ENCODE data around the gene ALDH7A1.

The ALDH7A1 gene

DNA sequence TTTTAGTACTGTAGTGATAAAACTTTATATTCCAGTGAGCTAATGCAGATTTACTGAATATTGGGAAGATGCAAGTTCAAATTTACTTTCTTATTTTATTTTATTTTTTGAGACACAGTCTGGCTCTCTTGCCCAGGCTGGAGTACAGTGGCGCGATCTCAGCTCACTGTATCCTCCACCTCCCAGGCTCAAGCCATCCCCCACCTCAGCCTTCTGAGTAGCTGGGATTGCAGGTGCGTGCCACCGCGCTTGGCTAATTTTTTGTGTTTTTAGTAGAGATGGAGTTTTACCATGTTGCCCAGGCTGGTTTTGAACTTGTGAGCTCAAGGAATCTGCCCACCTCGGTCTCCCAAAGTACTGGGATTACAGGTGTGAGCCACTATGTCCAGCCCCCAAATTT, 15.6 kb upstream of the ALDH7A1 start:
- no peaks in the 10 kb centered on the region for H3K9me3 ChIP-seq (ENCODE audit: low read length)
- H3K4me2 ChIP-seq (ENCODE audit: low read length), result no peak overlapping the region
- no peaks in the 10 kb centered on the region for H4K20me1 ChIP-seq (ENCODE audit: insufficient read depth, low read length)
- H2AFZ ChIP-seq (ENCODE audit: low read length), result no peak overlapping the region
- H3K36me3 ChIP-seq (ENCODE audit: insufficient read depth, low read length), result peaks cover 80% of the 10 kb centered on the region
- no peaks in the 10 kb centered on the region for H3F3A ChIP-seq (ENCODE audit: insufficient read depth, low read length)
- TF ChIP-seq, protein P1, sequence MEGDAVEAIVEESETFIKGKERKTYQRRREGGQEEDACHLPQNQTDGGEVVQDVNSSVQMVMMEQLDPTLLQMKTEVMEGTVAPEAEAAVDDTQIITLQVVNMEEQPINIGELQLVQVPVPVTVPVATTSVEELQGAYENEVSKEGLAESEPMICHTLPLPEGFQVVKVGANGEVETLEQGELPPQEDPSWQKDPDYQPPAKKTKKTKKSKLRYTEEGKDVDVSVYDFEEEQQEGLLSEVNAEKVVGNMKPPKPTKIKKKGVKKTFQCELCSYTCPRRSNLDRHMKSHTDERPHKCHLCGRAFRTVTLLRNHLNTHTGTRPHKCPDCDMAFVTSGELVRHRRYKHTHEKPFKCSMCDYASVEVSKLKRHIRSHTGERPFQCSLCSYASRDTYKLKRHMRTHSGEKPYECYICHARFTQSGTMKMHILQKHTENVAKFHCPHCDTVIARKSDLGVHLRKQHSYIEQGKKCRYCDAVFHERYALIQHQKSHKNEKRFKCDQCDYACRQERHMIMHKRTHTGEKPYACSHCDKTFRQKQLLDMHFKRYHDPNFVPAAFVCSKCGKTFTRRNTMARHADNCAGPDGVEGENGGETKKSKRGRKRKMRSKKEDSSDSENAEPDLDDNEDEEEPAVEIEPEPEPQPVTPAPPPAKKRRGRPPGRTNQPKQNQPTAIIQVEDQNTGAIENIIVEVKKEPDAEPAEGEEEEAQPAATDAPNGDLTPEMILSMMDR (IDR thresholded peaks at IDR 0.05; ENCODE audit: low read length), result no peak
- no peak for TF ChIP-seq EZH2 (IDR thresholded peaks at IDR 0.05; ENCODE audit: borderline replicate concordance, low read length)
- no peaks in the 10 kb centered on the region for H3K9me2 ChIP-seq (ENCODE audit: low read depth, low read length)
- H3K4me1 ChIP-seq (ENCODE audit: insufficient read depth, low read length, severe bottlenecking), result peaks cover 10% of the 10 kb centered on the region
- no peaks in the 10 kb centered on the region for H3K27me3 ChIP-seq (ENCODE audit: insufficient read depth, low read length)
- H3K4me3 ChIP-seq (ENCODE audit: low read depth, low read length, poor library complexity, severe bottlenecking), result no peak overlapping the region
- H3K9ac ChIP-seq (ENCODE audit: low read length), result no peak overlapping the region
- H3K27ac ChIP-seq (ENCODE audit: low read depth, low read length, poor library complexity, severe bottlenecking), result no peak overlapping the region
- H3K79me2 ChIP-seq (ENCODE audit: insufficient read depth, low read length), result peaks cover 22% of the 10 kb centered on the region

DNA sequence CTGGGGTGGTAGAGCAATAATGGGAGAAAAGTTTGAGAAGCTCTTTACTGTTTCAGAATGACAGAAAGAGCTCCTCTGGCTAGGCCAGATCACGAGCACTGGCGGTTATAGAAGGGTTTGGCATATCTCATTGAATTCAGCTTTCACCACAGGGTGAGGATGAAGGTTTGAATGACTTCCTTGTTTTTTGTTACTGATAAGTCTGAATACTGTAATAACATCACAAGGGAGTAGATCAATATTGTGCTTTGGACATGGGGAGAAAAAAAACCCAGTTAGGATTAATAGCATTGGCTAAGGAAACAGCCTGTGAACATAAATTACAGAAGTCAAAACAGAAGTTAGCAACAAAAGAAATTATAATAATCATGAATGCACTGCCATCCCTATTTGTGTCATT, 15.1 kb upstream of the ALDH7A1 start:
- no peak overlapping the region for H2AFZ ChIP-seq (ENCODE audit: low read length)
- no peaks in the 10 kb centered on the region for H3K27me3 ChIP-seq (ENCODE audit: insufficient read depth, low read length)
- H3K9ac ChIP-seq (ENCODE audit: low read length), result no peak overlapping the region
- H3K4me1 ChIP-seq (ENCODE audit: insufficient read depth, low read length, severe bottlenecking), result peaks cover 11% of the 10 kb centered on the region
- peaks cover 27% of the 10 kb centered on the region for H3K79me2 ChIP-seq (ENCODE audit: insufficient read depth, low read length)
- H3K4me3 ChIP-seq (ENCODE audit: low read depth, low read length, poor library complexity, severe bottlenecking), result no peak overlapping the region
- no peak overlapping the region for H3K4me2 ChIP-seq (ENCODE audit: low read length)
- H3F3A ChIP-seq (ENCODE audit: insufficient read depth, low read length), result no peaks in the 10 kb centered on the region
- H3K9me2 ChIP-seq (ENCODE audit: low read depth, low read length), result no peaks in the 10 kb centered on the region
- no peak overlapping the region for H3K27ac ChIP-seq (ENCODE audit: low read depth, low read length, poor library complexity, severe bottlenecking)
- peaks cover 83% of the 10 kb centered on the region for H3K36me3 ChIP-seq (ENCODE audit: insufficient read depth, low read length)
- H3K9me3 ChIP-seq (ENCODE audit: low read length), result no peaks in the 10 kb centered on the region
- H4K20me1 ChIP-seq (ENCODE audit: insufficient read depth, low read length), result no peaks in the 10 kb centered on the region
- no peak for TF ChIP-seq EZH2 (IDR thresholded peaks at IDR 0.05; ENCODE audit: borderline replicate concordance, low read length)
- TF ChIP-seq, protein P1 (IDR thresholded peaks at IDR 0.05; ENCODE audit: low read length), result no peak

DNA sequence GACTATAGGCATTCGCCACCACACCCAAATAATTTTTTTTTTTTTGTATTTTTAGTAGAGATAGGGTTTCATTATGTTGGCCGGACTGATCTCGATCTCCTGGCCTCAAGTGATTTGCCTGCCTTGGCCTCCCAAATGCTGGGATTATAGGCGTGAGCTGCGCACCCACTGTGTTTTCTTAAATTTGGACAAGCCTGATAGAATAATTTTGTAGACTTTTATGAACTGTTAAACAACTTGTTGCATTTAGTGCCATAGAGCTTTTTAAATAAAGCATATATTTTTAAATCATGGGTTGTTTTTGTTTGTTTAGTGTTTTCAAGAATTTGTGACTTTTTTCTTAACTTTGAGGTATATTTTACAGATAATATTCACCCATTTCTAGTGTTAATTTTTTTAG, 10.5 kb upstream of the ALDH7A1 start:
- Histone ChIP-seq H3K4me1 (ENCODE audit: insufficient read depth, low read length, severe bottlenecking) (peaks cover 22% of the 10 kb centered on the region), H3K27me3 (ENCODE audit: insufficient read depth, low read length) (no peaks in the 10 kb centered on the region), H3K27ac (ENCODE audit: low read depth, low read length, poor library complexity, severe bottlenecking) (no peak overlapping the region), H3K9me2 (ENCODE audit: low read depth, low read length) (no peaks in the 10 kb centered on the region), H2AFZ (ENCODE audit: low read length) (no peak overlapping the region), H3K4me2 (ENCODE audit: low read length) (peak overlapping the region; percentile 3; the same call in 1 of the 2 replicates), H4K20me1 (ENCODE audit: insufficient read depth, low read length) (no peaks in the 10 kb centered on the region), H3K4me3 (ENCODE audit: low read depth, low read length, poor library complexity, severe bottlenecking) (no peak overlapping the region), H3K36me3 (ENCODE audit: insufficient read depth, low read length) (peaks cover 69% of the 10 kb centered on the region), H3K9ac (ENCODE audit: low read length) (no peak overlapping the region), H3K9me3 (ENCODE audit: low read length) (no peaks in the 10 kb centered on the region), H3F3A (ENCODE audit: insufficient read depth, low read length) (no peaks in the 10 kb centered on the region), H3K79me2 (ENCODE audit: insufficient read depth, low read length) (peaks cover 62% of the 10 kb centered on the region)
- no peak for TF ChIP-seq EZH2 (IDR thresholded peaks at IDR 0.05; ENCODE audit: borderline replicate concordance, low read length)
- TF ChIP-seq, protein P1 (IDR thresholded peaks at IDR 0.05; ENCODE audit: low read length), result no peak

Data from OCI-LY1 (cell line).